ENCODE measurements around the gene SRSF7. TPM values are rescaled to one million over a fixed set of nuclear protein-coding genes. Genes with fewer than 3 reads are reported as not detected.

Gene SRSF7
- total RNA-seq, 1 donor from 2014 or later: 106 TPM

DNA sequence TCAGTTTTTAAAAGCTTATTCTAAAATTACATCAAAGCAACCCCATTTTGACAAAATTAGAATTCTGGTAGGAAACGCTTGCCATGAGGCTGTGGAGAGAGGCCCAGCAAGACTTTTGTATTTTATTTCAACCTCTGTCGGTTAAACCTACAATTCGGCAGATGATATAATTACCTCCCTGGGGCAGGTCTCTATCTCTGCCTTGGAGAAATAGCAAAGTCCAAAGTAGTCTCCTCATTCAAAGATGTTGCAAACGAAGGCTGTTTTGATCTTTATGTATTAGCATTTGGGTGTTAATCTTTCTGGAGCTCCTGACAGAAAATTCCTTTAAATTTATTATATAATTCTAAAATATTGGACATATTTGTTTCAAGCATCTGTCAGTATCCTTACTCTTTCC, 49.6 kb downstream of the SRSF7 start:
- no peak overlapping the region for H3K4me3 ChIP-seq
- no peak overlapping the region for H3K27ac ChIP-seq
- TF ChIP-seq POLR2A (IDR thresholded peaks at IDR 0.05) (no peak), POLR2AphosphoS5 (IDR thresholded peaks at IDR 0.05; ENCODE audit: insufficient read depth in 1 of 2, low read depth in 1 of 2) (no peak)
- TF ChIP-seq, protein P1, sequence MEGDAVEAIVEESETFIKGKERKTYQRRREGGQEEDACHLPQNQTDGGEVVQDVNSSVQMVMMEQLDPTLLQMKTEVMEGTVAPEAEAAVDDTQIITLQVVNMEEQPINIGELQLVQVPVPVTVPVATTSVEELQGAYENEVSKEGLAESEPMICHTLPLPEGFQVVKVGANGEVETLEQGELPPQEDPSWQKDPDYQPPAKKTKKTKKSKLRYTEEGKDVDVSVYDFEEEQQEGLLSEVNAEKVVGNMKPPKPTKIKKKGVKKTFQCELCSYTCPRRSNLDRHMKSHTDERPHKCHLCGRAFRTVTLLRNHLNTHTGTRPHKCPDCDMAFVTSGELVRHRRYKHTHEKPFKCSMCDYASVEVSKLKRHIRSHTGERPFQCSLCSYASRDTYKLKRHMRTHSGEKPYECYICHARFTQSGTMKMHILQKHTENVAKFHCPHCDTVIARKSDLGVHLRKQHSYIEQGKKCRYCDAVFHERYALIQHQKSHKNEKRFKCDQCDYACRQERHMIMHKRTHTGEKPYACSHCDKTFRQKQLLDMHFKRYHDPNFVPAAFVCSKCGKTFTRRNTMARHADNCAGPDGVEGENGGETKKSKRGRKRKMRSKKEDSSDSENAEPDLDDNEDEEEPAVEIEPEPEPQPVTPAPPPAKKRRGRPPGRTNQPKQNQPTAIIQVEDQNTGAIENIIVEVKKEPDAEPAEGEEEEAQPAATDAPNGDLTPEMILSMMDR (IDR thresholded peaks at IDR 0.05): no peak
- H3K4me1 ChIP-seq: no peaks in the 10 kb centered on the region
- intact Hi-C loops (cut with DNase I): no loop called here
- H3K27me3 ChIP-seq: no peaks in the 10 kb centered on the region
- no peaks in the 10 kb centered on the region for H3K36me3 ChIP-seq
- H3K9me3 ChIP-seq: no peaks in the 10 kb centered on the region
- DNase-seq (ENCODE audit: extremely low spot score in 2 of 2): no peak

DNA sequence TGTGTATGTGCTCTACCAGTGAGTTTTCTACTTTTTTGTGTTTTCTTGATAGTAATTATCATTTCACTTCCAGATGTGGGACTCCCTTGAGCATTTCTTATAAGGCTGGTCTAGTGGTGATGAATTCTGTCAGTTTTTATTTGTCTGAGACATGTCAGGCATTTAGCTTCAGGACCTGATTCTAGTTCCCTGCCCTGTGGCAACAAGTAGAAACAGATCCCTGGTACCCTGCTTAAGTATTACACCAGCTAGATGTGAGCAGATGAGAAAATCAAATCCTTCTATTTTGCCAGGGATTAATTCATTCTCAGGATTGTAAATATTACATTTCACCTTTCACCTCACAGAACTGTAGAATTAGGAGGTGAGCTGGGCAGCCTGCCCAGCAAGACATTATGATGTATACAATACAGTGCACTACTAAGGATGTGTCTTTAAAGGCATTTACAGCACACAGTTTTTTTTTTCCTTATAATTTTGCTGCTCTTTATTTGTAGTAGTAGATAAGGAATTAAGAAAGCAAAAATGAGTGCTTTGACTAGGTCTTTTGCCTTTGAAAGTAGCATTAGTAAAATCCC, 50.2 kb downstream of the SRSF7 start:
- intact Hi-C loops (cut with DNase I): no loop called here
- Histone ChIP-seq H3K27me3 (no peaks in the 10 kb centered on the region), H3K36me3 (no peaks in the 10 kb centered on the region), H3K27ac (no peak overlapping the region), H3K4me1 (no peaks in the 10 kb centered on the region), H3K9me3 (no peaks in the 10 kb centered on the region), H3K4me3 (no peak overlapping the region)
- DNase-seq (ENCODE audit: extremely low spot score in 2 of 2): no peak
- TF ChIP-seq POLR2A (IDR thresholded peaks at IDR 0.05): no peak
- TF ChIP-seq, protein P1 (IDR thresholded peaks at IDR 0.05): no peak
- TF ChIP-seq POLR2AphosphoS5 (IDR thresholded peaks at IDR 0.05; ENCODE audit: insufficient read depth in 1 of 2, low read depth in 1 of 2): no peak

DNA sequence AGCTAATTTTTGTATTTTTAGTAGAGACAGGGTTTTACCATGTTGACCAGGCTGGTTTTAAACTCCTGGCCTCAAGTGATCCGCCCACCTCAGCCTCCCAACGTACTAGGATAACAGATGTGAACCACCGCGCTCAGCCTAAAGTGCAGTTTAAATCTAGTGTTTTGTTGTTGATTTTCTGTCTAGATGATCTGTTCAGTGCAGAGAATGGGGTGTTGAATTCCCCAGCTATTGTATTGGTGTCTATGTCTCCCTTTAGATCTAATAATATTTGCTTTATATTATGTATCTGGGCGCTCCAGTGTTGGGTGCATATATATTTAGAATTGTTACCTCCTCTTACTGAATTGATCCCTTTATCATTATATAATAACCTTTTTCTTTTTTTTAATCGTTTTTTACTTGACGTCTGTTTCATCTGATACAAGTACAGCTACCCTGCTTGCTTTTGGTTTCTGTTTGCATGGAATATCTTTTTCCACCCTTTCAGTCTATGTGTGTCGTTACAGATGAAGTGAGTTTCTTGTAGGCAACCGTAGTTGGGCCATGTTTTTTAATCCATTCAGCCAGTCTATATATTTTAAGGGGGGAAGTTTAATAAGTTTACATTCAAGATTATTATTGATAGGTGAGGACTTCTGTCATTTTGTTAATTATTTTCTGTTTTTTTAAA, 50.9 kb downstream of the SRSF7 start:
- no peak for DNase-seq (ENCODE audit: extremely low spot score in 2 of 2)

DNA sequence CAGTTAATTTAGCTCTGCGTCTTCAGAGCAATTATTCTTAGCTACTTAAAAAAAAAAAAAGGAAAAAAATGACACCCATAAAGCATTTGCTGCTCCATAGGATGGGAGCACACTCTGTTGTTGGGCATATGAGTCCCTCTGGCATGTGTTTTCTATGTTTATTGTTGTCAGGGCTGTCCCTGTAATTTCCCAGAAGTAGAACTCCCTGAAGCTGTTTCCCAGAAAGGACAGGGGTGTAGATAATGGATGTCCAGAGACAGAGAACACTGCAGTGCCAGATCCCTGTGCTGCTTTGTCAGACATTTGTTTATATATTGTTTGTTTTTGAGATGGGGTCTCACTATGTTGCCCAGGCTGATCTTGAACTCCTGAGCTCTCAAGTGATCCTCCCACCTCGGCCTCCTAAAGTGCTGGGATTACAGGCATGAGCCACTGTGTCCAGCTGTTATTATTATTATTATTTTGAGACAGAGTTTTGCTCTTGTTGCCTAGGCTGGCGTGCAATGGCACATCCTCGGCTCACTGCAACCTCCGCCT, 52.6 kb downstream of the SRSF7 start:
- no peaks in the 10 kb centered on the region for H3K36me3 ChIP-seq
- H3K4me3 ChIP-seq: no peak overlapping the region
- no peaks in the 10 kb centered on the region for H3K4me1 ChIP-seq
- no peak for DNase-seq (ENCODE audit: extremely low spot score in 2 of 2)
- TF ChIP-seq POLR2AphosphoS5 (IDR thresholded peaks at IDR 0.05; ENCODE audit: insufficient read depth in 1 of 2, low read depth in 1 of 2): no peak
- TF ChIP-seq, protein P1 (IDR thresholded peaks at IDR 0.05): no peak
- TF ChIP-seq POLR2A (IDR thresholded peaks at IDR 0.05): no peak
- no peaks in the 10 kb centered on the region for H3K27me3 ChIP-seq
- H3K9me3 ChIP-seq: no peaks in the 10 kb centered on the region
- intact Hi-C loops (cut with DNase I): no loop called here
- no peak overlapping the region for H3K27ac ChIP-seq

More for the DNA sequence above, 50.9 kb downstream of the SRSF7 start:
- TF ChIP-seq POLR2A (IDR thresholded peaks at IDR 0.05): no peak
- TF ChIP-seq, protein P1 (IDR thresholded peaks at IDR 0.05): no peak
- no peaks in the 10 kb centered on the region for H3K4me1 ChIP-seq
- no peaks in the 10 kb centered on the region for H3K36me3 ChIP-seq
- intact Hi-C loops (cut with DNase I): no loop called here
- no peak overlapping the region for H3K27ac ChIP-seq
- no peaks in the 10 kb centered on the region for H3K27me3 ChIP-seq
- no peaks in the 10 kb centered on the region for H3K9me3 ChIP-seq
- H3K4me3 ChIP-seq: no peak overlapping the region
